ENCODE results near the gene SUPT20H.

DNA sequence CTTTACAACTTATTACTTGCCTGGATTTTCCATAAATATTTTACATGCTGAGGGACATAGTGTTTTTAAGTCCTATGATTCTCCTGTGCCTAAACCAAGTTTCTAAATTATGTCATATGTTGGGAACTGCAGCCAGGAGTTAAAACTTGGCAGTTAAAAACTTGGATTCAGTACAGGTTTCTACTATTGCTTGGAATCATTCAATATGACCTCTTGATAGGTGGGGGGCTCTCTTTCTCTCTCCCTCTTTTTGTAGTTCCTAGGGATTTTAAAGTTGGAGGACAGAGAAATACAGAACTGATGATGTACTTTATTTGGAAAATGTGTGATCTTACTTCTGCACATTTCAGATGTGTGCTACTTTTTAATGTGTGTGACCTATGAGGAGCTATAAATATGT lies 41.2 kb upstream of the SUPT20H start:
- TF ChIP-seq, protein P1, sequence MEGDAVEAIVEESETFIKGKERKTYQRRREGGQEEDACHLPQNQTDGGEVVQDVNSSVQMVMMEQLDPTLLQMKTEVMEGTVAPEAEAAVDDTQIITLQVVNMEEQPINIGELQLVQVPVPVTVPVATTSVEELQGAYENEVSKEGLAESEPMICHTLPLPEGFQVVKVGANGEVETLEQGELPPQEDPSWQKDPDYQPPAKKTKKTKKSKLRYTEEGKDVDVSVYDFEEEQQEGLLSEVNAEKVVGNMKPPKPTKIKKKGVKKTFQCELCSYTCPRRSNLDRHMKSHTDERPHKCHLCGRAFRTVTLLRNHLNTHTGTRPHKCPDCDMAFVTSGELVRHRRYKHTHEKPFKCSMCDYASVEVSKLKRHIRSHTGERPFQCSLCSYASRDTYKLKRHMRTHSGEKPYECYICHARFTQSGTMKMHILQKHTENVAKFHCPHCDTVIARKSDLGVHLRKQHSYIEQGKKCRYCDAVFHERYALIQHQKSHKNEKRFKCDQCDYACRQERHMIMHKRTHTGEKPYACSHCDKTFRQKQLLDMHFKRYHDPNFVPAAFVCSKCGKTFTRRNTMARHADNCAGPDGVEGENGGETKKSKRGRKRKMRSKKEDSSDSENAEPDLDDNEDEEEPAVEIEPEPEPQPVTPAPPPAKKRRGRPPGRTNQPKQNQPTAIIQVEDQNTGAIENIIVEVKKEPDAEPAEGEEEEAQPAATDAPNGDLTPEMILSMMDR (IDR thresholded peaks at IDR 0.05; ENCODE audit: poor library complexity): no peak
- TF ChIP-seq EZH2 (IDR thresholded peaks at IDR 0.05; ENCODE audit: borderline replicate concordance): no peak
